ENCODE results near the gene GOLGA6A. TPM values are rescaled to one million over a fixed set of nuclear protein-coding genes. Genes with fewer than 3 reads are reported as not detected.

Gene GOLGA6A, protein sequence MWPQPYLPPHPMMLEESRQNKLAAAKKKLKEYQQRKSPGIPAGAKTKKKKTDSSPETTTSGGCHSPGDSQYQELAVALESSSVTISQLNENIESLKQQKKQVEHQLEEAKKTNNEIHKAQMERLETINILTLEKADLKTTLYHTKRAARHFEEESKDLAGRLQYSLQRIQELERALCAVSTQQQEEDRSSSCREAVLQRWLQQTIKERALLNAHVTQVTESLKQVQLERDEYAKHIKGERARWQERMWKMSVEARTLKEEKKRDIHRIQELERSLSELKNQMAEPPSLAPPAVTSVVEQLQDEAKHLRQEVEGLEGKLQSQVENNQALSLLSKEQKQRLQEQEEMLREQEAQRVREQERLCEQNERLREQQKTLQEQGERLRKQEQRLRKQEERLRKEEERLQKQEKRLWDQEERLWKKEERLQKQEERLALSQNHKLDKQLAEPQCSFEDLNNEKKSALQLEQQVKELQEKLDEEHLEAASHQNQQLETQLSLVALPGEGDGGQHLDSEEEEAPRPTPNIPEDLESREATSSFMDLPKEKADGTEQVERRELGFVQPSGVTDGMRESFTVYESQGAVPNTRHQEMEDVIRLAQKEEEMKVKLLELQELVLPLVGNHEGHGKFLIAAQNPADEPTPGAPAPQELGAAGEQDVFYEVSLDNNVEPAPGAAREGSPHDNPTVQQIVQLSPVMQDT
- total RNA-seq = not detected in 2 replicates

DNA sequence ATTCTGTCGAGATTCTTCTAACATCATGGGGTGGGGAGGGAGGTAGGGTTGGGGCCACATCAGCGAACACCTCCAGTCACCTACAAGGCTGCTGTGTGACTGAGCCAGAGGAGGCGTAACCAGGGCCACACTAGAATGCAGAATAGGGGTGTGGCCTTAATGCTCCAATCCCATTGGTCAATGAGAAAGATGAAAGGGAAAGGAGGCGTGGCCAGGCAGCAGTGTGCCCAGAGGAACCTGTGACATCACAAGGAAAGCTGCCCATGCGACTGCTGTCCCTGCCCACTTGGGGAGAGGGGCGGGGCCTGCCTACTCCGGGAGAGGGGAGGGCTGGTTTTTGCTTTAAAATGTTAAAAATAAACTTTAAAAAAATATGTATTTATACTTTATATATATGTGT is at the start of gene GOLGA6A:
GOLGA6A (minus strand) TSS at position 101 of the 400 bp plus-strand sequence; CDS start at position 60, 41 bp downstream.

DNA sequence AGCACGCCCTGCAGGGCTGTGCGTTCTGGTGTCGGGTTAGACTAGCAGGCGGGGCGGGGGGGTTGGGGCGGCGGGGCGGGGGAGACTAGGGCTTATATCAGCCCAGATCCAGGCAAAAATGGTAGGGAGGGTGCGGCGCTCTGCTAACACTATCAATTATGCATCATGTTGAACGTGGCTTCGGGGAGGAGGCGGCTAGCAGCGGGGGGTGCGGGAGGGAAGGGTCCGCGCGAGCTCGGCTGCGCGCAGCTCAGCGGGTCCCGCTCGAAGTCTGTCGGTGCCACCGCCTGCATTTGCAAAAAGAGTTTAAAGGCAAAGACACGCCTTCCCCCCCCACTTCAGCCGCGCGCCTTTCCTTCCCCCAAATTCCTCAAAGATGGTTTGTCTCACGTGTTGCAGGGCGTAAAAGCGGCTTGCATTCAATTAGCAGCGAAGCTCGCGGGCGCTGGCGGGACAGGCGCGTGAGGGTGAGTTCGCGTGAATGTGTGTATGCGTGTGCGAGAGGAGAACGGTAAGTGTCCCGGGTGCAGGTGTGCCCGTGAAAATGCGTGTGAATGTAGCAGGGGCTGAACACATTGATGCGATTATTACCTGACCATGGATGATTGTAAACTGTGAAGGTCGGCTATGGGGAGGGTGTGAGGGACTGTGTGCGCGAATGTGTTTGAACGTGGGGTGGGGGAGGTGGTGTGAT is 48.0 kb upstream of the GOLGA6A start, which contains the start of gene ISLR2:
ISLR2 (plus strand) TSS at position 432 of the 694 bp plus-strand sequence. CDS start 2,169 bp downstream, outside the sequence.

Other genes starting within 250 kb of the GOLGA6A start
- gene TBC1D21, start 209.0 kb downstream of the GOLGA6A start, total RNA-seq = not detected in 2 replicates
- gene LOXL1, start 156.1 kb downstream of the GOLGA6A start, total RNA-seq = 0.17 and 0.98 TPM in 2 replicates
- 8.1 and 17.0 TPM in 2 replicates for gene STOML1, start 90.3 kb downstream of the GOLGA6A start, total RNA-seq
- 28.1 and 35.8 TPM in 2 replicates for gene PML, start 87.8 kb downstream of the GOLGA6A start, total RNA-seq
- gene ISLR2, start 48.0 kb upstream of the GOLGA6A start, total RNA-seq = 0.09 and 0.11 TPM in 2 replicates
- gene ISLR, start 91.2 kb upstream of the GOLGA6A start, total RNA-seq = 0.11 and 0.17 TPM in 2 replicates
- gene STRA6, start 120.2 kb upstream of the GOLGA6A start, total RNA-seq = 0.11 TPM in 1 of 2 replicates, not detected in the other
- not detected in 2 replicates for gene CCDC33, start 153.8 kb upstream of the GOLGA6A start, total RNA-seq